ENCODE data around the gene CDHR4. TPM values are rescaled to one million over a fixed set of nuclear protein-coding genes. Genes with fewer than 3 reads are reported as not detected.
"Not testable (repeated sequence)": the region's sequence is repeated elsewhere in the genome, so short reads cannot be mapped to it uniquely, and the experiment has no call there.

The CDHR4 gene
- total RNA-seq, 1 donor from 2014 or later = not detected

GRCh38 chr3:49804141-49805041 is 4.7 kb upstream of the CDHR4 start:
- no peak for DNase-seq (ENCODE audit: low spot score)

- no peak for DNase-seq (ENCODE audit: low spot score)
Observed at GRCh38 chr3:49803465-49804140, 3.9 kb upstream of the CDHR4 start.

GRCh38 chr3:49802719-49803464 is 3.2 kb upstream of the CDHR4 start, which contains the start of gene INKA1:
INKA1 (plus strand) TSS chr3:49803261; CDS start chr3:49803393, 132 bp downstream.
- DNase-seq (ENCODE audit: low spot score) = peak; percentile 97

GRCh38 chr3:49801160-49801559 is 1.5 kb upstream of the CDHR4 start:
- DNase-seq (ENCODE audit: low spot score) = no peak

- DNase-seq (ENCODE audit: low spot score) = no peak
Observed at GRCh38 chr3:49799105-49799504, 568 bp downstream of the CDHR4 start.

GRCh38 chr3:49794926-49795905 is 4.5 kb downstream of the CDHR4 start:
- DNase-seq (ENCODE audit: low spot score) = no peak

GRCh38 chr3:49794431-49794830 is 5.2 kb downstream of the CDHR4 start:
- no peak for DNase-seq (ENCODE audit: low spot score)

GRCh38 chr3:49793486-49794085 is 6.1 kb downstream of the CDHR4 start:
- no peak for DNase-seq (ENCODE audit: low spot score)

- DNase-seq (ENCODE audit: low spot score) = peak; percentile 43
Observed at GRCh38 chr3:49792371-49793150, 7.1 kb downstream of the CDHR4 start.

- DNase-seq (ENCODE audit: low spot score) = peak; percentile 55
Observed at GRCh38 chr3:49791571-49791970, 8.1 kb downstream of the CDHR4 start.

GRCh38 chr3:49790626-49791411 is 8.9 kb downstream of the CDHR4 start:
- DNase-seq (ENCODE audit: low spot score) = no peak

GRCh38 chr3:49788056-49788455 is 11.6 kb downstream of the CDHR4 start:
- DNase-seq (ENCODE audit: low spot score) = peak; percentile 11

- no peak for DNase-seq (ENCODE audit: low spot score)
Observed at GRCh38 chr3:49787536-49787935, 12.1 kb downstream of the CDHR4 start.

GRCh38 chr3:49787182-49787464 is 12.6 kb downstream of the CDHR4 start:
- DNase-seq (ENCODE audit: low spot score) = peak; percentile 59

GRCh38 chr3:49786357-49787181 is 13.1 kb downstream of the CDHR4 start, which contains the start of gene IP6K1:
IP6K1 (minus strand) TSS chr3:49786542; CDS start chr3:49748040, 38,502 bp downstream.
- DNase-seq (ENCODE audit: low spot score) = peak; percentile 100

- no peak for DNase-seq (ENCODE audit: low spot score)
Observed at GRCh38 chr3:49785565-49786356, 13.9 kb downstream of the CDHR4 start.

GRCh38 chr3:49782277-49782676 is 17.4 kb downstream of the CDHR4 start:
- DNase-seq (ENCODE audit: low spot score) = not testable (repeated sequence)

Measured in mesenteric fat pad (tissue), 1 donor.